GM18861 (cell line): ENCODE data around the gene PPP1R12A.
"Not testable (repeated sequence)": the region's sequence is repeated elsewhere in the genome, so short reads cannot be mapped to it uniquely, and the experiment has no call there.

Experiments used
- ATAC-seq: cut with Tn5 transposase; IDR thresholded peaks from one replicate; pipeline ENCODE4 v1.9.1; 2021; ENCODE audit not compliant: unreplicated experiment

PPP1R12A gene

DNA sequence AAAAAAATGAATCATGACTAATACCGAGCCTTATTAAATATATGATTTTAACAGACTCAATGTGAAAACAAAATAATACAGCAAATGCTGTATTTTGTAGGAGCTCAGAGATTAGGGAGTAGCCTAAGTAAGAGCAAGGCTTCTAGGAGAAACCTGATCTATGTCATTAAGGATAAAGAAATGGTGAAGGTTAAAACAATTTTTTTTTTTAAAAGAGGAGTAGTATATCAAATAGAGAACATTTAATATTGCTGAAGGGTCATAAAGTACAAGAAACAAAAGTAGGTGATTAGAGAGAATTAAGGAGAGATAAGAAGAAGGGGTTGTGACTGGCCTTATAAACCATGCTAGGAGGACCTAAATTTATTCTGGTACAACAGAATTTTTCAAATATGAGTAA lies 39.1 kb downstream of the PPP1R12A start:
- ATAC-seq, result no peak

DNA sequence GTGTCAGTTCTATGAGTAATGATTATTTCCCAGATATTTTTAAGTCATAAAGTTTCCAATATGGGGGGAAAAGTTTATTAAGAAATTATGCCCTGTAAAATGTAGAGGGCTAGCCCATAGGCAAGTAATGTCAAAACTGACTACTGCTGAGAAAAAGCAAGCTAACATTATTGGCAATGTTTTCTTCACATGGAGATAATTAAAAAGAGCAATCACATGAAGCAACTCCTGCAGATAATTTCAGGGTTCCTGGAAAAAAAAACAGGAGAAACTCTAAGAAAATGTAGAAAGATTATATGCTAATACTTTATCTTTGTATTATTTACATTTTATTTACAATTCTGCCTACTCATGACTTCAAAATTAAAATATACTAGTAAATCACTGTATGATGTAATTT lies 39.8 kb downstream of the PPP1R12A start:
- ATAC-seq, result no peak

DNA sequence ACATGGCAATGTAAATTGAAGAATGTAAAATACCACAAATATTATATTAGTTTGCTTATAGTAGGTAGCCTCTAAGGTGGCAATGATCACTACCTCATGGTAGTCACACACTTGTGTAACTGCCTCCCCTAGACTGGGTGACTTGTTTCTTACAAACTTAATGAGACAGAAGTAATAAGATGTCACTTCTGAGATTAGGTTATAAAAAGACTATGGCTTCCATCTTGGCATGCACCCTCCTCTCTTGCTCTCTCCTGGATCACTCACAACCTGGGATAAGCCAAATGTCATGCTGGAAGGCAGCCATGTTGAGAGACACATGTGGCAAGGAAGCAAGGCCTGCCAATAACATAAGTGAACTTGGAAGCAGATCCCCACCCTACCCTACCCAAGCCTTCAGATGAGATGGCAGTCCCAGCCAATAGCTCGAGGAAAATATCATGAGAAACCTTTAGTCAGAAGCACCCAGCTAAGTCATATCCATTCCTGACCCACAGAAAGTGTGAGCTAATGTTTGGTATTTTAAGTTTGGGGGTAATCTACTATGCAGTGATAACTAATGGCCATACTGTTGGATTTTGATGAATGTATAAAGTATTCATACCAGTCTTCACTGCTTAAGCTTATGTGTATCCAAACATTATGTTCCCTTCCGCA lies 43.3 kb downstream of the PPP1R12A start:
- ATAC-seq, result no peak

DNA sequence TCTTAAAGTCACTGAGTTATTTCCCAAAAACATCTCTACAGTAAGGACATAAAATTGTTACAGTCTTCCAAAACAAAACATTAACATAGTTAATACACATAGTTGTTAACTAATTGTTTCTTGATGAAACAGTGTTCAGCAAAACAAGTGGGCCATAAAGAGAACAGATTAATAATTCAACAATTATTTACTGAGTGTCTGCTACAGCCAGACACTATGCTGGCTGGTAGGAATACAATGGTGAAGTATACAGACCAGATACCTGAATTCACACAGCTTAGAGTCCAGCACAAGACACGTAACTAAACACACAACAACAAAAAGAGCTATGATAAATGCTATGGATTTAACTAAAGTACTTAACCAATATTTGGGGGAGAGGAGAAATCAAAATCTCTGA lies 47.0 kb downstream of the PPP1R12A start:
- ATAC-seq, result no peak

DNA sequence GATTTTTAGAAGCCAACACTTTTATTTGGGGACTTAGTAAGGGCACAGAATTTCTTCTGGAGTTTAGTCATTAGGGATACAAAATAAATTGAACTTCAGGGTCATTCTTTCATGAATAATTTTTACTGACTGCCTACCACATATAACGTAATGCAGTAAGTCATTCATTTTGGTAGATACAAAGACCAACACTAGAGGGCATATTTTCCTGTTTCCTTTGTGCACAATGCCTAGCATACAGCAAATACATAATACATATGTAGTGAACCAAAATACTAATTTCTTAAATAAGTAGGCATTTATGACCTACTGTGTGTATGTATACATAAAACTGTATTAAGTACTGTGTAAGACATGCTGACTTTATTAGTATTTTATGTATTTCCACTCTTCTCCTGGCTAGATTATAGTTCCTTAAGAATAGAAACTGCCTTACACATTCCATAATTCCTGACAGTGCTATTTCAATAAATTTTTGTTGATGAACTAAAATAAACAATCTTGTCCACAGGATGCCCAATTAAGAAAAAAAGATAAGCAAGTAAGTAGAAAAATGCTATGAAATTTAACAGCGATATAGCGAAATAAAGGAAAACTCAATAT lies 47.9 kb downstream of the PPP1R12A start:
- ATAC-seq, result peak; percentile 87

DNA sequence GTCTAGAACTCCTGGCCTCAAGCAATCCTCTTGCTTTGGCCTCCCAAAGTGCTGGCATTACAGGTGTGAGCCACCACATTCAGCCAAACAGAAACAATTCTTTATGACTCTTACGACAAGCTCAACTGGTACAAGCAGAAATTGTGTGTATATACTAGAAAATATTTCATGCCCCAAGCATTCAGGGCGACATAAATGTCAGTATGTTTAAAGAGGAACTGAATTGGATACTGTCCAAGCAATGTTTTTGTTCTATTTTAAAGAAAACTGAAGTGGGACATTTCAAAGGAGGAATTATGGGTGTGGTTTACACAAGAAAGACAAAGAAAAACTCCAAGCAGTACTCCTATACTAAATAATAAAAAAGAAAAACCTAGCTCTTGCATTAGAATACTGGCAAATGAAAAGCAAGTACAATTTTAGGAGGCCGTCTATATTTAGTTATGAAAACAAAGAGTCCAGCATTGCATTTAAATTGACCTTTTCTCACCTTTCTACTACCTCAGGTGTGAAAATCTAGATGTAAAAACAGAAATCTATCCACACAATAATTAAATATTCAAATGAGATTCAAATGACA lies 48.9 kb downstream of the PPP1R12A start:
- ATAC-seq, result no peak

DNA sequence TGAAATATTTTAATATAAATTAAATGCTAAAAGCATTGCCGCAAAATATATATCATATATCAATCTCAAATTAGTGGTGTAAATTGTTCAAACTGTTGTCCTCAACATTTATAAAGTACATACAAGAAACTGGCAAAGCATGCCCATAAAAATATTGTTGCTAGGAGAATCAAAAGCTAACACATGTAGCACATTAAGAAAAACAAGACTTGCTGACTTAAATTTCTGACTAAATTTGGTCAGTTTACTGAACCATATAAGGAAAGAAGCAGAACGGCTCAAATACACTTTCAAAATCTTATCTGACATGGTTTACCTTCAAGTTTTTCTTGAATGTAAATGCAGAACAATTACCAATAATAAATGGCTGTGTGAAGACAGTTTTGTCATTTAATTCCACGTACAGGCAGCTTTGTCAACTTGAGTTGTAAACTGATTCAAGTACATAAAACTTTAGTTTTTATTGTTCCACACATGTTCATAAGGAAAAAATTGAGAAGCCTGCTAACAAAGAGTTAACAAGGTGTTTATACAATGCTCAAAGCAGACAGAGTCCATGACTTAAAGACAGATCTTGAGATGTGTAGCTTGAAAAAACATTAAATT lies 50.4 kb downstream of the PPP1R12A start:
- no peak for ATAC-seq

DNA sequence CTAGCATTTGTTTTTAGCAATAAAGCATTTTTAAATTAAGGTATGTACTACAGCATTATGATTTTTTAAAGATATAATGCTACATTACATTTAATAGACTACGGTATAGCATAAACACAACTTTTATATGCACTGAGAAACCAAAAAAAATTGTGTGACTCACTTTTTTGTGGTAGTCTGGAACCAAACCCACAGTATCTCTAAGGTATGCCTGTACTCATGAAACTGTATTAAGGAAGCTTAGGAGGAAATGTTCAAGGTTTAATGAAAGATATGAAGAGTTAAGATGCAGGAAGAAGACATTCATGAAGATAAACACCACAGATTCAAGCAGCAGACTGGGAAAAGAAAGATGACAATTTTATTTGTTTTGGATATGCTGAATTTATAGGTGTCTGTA lies 51.7 kb downstream of the PPP1R12A start:
- ATAC-seq, result no peak

DNA sequence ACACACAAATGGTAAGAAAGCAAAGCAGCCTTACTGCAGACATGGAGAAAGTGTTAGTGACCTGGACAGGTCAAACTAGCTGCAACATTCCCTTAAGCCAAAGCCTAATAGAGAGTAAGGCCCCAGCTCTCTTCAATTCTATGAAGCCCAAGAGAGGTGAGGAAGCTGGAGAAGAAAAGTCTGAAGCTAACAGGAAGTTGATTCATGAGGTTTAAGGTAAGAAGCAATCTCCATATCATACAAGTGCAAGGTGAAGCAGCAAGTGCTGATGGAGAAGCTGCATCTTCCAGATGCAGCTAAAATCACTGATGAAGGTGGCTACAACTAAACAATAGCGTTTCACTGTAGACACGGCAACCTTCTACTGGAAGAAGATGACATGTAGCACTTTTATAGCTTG lies 53.5 kb downstream of the PPP1R12A start:
- ATAC-seq, result no peak

DNA sequence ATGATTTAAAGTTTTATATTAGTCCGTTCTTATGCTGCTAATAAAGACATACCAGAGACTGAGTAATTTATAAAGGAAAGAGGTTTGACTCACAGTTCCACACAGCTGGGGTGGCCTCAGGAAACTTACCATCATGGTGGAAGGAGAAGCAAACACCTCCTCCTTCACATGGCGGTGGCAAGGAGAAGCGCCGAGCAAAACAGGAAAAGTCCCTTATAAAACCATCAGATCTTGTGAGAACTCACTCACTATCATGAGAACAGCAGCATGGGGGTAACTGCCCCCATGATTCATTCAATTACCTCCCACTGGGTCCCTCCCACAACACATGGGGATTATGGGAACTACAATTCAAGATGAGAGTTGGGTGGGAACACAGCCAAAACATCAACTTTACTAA lies 56.4 kb downstream of the PPP1R12A start:
- ATAC-seq, result not testable (repeated sequence)

DNA sequence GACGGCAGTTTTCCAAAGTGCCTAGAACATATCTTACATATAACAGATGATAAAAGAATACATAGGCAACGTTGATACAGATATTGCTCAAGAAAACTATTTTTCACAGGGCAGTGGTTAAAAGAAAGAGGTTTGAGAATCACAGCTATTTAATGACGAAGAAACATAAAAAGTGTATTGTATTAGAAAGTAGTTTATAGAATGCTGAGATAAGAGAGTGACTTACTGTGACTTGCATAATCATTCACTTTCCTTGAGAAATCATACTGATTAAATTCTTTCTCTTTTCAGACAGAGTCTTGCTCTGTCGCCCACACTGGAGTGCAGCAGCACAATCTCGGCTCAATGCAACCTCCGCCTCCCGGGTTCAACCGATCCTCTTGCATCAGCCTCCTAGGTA lies 57.7 kb downstream of the PPP1R12A start:
- ATAC-seq, result no peak

DNA sequence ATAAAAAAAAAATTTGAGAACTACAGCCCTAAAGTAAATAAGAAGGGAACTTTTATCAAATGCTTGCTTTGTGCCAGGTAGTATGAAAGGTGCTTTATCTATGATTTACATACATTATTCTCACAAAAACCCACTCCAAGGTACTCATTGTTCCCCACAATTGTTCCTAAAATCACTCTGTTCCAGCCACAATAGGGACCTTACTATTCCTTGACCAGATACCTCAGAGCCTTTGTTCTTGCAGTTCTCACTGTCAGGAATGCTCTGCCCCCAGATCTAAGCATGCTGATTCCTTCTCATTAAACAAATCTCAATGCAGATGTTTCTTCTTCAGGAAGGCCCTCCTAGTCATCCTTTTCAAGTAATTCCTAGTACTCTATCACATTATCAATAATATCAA lies 60.2 kb downstream of the PPP1R12A start:
- no peak for ATAC-seq

DNA sequence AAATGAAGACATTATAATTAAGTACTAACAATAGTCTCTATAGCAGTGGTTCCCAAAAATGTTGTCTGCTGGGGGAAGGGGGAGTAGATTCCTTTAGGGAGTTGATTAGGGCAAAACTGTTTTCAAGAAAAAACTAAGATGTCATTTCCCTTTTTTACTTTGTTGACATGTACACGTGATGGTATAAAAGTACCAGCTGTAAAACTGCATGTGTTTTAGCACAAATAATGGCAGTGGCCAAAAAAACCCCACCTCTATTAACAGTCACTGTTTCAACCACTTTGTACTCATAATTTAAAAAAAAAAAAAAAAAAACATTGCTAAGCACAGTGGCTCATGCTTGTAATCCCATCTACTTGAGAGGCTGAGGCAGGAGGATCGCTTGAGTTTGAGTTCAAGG lies 61.7 kb downstream of the PPP1R12A start:
- ATAC-seq, result no peak

DNA sequence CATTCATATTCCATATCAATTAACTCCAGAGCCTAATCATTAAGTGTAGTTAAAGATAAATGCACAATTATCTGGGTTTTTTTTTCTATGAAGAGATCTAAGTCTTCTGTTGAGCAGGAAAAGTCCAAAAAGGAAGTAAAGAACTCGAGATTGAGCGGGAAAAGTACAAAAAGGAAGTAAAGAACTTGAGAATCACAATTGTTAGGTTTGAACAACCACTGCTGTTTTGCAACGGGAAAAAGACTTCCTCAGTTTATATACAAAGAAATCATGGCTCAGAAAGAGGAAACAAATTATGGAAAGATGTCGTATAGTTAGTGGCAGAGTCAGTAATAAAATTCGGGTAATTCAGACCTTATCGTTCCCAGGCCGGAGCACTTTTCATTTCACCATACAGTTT lies 63.3 kb downstream of the PPP1R12A start:
- no peak for ATAC-seq

DNA sequence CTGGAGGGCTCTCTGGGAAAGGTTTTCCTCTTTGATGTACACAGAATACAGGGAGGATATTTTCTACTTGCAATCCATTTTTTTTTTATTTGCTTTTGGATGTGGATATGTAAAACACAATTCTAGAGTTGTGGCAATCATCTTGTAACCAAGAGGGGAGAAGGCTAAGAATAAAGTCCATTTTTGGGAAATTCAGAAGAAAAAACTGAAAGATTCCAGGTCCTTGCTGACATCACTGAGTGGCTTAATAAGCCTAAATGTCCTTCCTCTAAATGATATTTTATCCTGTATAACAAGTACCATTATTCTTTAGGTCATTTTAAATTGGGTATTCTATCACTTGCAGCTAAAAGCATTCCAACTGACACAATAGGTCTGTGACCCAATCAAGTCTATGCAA lies 64.0 kb downstream of the PPP1R12A start:
- ATAC-seq, result no peak

DNA sequence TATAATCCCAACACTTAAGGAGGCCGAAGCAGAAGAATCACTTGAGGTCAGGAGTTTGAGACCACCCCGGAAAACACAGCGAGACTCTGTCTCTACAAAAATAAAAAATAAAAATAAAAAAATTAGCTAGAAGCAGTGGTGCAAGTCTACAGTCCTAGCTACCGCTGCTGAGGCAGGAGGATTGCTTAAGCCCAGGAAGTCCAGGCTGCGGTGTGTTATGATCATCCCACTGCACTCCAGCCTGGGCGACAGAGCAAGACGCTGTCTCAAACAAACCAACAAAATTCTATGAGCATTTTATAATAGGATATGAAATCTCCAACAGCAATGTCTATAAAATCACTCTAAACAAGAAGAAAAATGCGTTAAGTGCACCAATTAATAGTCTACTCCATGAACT lies 75.3 kb downstream of the PPP1R12A start:
- no peak for ATAC-seq

DNA sequence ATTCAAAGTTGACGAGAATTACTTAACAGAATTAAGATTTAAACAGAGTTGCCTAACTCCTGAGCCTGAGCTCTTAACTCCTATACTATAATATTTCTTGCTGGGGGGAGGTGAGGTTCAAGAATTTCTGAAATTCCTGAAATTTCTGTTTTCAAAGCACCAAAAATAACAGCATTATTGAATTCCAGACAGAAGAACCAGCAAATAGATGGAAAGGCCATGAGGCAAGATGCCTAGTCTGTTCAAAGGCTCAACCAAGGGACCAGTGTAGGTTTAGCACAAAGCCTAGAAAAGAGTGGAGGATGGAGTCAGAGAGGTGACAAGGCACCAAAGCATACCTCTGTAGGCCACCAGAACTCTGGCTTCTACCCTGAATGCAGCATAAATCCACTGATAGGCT lies 76.4 kb downstream of the PPP1R12A start:
- ATAC-seq, result no peak

DNA sequence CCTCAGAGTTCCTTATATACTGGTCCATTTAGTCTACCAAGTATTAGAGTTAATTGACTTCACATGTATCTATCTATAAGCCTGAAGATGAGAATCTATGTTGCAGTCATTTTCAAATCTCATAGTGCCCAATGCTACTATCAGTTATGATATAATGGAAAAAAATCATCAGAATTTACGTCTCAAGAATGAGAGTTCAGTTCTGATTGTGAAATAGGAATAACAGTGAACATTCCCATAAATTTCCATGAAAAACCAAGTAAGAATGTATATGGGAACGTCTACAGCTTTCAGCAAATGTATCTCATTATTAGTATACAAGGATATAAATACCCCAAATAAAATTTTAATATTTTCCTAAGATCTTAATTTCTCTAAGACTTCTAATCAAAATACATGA lies 77.2 kb downstream of the PPP1R12A start:
- ATAC-seq, result no peak

DNA sequence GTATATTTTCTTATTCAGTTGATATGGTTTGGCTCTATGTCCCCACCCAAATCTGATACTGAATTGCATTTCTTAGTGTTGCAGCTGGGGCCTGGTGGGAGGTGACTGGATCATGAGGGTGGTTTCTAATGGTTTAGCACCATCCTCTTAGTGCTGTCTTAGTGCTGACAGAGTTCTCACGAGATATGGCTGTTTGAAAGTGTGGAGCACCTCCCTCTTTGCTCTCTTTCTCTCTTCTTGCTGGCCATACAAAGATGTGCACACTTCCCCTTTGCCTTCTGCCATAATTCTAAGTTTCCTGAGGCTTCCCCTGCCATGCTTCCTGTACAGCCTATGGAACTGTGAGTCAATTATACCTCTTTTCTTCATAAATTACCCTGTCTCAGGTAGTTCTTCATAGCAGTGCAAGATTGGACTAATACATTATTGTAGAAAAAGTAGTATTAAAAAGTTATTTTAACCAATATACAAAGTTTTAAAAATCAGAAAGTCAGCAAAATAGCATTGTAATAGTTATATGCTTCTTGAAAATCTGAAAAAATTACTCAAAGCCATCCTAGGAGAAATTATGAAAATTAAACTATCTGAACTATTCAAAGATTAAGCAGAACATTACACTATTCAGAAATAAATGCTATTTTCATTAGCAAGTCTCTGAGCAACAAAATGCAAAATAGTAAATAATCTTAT lies 84.1 kb downstream of the PPP1R12A start:
- ATAC-seq, result no peak

DNA sequence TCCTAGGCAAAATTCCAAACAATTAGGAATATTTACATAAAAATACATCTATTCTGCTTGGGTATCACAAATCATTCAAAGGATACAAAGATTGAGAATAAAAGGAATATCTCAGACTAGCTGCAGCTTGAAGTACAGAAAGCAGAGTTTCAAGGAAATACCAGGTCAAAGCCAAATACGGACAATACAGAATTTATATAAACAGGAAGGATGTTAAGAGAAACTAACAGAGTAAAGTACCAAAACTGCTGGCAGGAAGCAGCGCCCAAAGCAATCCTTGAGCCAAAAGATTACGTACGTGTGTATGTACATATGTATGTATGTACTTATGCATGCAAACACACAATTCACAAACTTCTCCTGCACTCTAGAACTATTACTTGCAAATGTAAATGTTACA lies 86.6 kb downstream of the PPP1R12A start:
- ATAC-seq, result no peak

DNA sequence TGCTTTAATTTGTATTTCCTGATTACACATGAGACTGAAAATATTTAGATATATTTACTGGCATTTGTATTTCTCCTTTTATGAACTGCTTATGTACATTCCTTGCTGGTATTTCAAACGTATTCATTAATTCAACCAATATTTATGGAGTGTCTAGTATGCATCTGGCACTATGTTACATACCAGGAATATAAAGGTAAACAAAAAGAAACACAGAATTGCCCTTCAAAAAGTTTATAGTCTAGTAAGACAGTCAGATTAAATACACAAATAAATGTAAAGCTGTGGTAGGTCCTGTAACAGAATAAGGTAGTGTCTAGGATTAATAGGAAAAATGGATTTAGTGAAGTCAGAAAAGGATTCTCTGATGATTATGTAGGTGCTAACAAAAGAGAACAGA lies 87.5 kb downstream of the PPP1R12A start:
- no peak for ATAC-seq

DNA sequence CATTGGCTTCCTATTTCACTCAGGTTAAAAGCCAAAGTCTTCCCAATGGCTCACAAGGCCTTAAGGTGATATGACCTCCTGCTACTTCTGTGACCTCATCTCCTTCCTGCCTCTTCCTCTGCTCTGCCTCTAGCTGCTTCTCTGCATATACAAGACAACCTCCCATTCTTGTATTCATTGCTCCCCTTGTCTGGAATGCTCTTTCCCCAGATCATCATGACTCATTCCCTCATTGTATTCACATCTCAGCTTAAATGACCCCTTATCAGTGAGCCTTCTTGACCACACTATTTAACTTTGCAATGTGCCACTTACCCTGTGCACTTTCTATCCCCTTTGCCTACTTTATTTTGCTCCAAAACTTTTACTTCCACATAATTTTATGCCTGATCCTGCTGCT lies 90.2 kb downstream of the PPP1R12A start:
- ATAC-seq, result no peak
